Loucy (cell line): ENCODE data around the gene PPFIA1.

Source experiments
- H2AFZ ChIP-seq: fragments of 200-600 bp; sonication (generic); 2 replicates; pipeline ENCODE4 v1.6.0; 2016; ENCODE audit warnings: antibody characterized with exemption, mild to moderate bottlenecking, low read length, moderate library complexity
- H3F3A ChIP-seq: fragments of 200-600 bp; 2 replicates; pipeline ENCODE4 v1.6.0; 2016; ENCODE audit warnings: antibody characterized with exemption, low read depth, mild to moderate bottlenecking
- H3K27me3 ChIP-seq: fragments of 200-600 bp; sonication (generic); 2 replicates; pipeline ENCODE4 v1.6.1; 2014; ENCODE audit warnings: low read length, mild to moderate bottlenecking; ENCODE audit not compliant: insufficient read depth, poor library complexity, severe bottlenecking
- H3K36me3 ChIP-seq: fragments of 200-600 bp; sonication (generic); 2 replicates; pipeline ENCODE4 v1.6.1; 2016; ENCODE audit warnings: low read length; ENCODE audit not compliant: insufficient read depth
- H3K4me1 ChIP-seq: fragments of 200-600 bp; sonication (generic); 2 replicates; pipeline ENCODE4 v1.5.1; 2014; ENCODE audit warnings: low read length, mild to moderate bottlenecking; ENCODE audit not compliant: insufficient read depth, poor library complexity, severe bottlenecking
- H3K4me2 ChIP-seq: fragments of 200-600 bp; sonication (generic); 2 replicates; pipeline ENCODE4 v1.6.0; 2014; ENCODE audit warnings: antibody characterized with exemption, low read length, low read depth, mild to moderate bottlenecking; ENCODE audit not compliant: poor library complexity, severe bottlenecking
- H3K4me3 ChIP-seq: fragments of 200-600 bp; sonication (generic); 2 replicates; pipeline ENCODE4 v1.5.1; 2014; ENCODE audit warnings: low read length, mild to moderate bottlenecking, mixed read lengths; ENCODE audit not compliant: poor library complexity, severe bottlenecking
- H3K79me2 ChIP-seq: fragments of 200-600 bp; sonication (generic); 2 replicates; pipeline ENCODE4 v1.6.1; 2014; ENCODE audit warnings: low read length; ENCODE audit not compliant: insufficient read depth
- H3K9ac ChIP-seq: fragments of 200-600 bp; sonication (generic); 2 replicates; pipeline ENCODE4 v1.6.0; 2014; ENCODE audit warnings: mild to moderate bottlenecking, low read depth, low read length, moderate library complexity; ENCODE audit not compliant: poor library complexity, severe bottlenecking
- H3K9me2 ChIP-seq: fragments of 200-600 bp; sonication (generic); replicated peaks from 2 replicates; pipeline ENCODE4 v1.6.1; 2016; ENCODE audit warnings: low read depth, low read length, mixed read lengths
- H3K9me3 ChIP-seq: fragments of 200-600 bp; sonication (generic); 2 replicates; pipeline ENCODE4 v1.6.1; 2014; ENCODE audit warnings: mild to moderate bottlenecking, antibody characterized with exemption, low read length, low read depth; ENCODE audit not compliant: insufficient read depth
- H4K20me1 ChIP-seq: fragments of 200-600 bp; sonication (generic); 2 replicates; pipeline ENCODE4 v1.6.0; 2014; ENCODE audit warnings: antibody characterized with exemption, low read length, mild to moderate bottlenecking; ENCODE audit not compliant: insufficient read depth, poor library complexity, severe bottlenecking
- EZH2phosphoT487 ChIP-seq: fragments of 200-600 bp; IDR thresholded peaks from 2 replicates; pipeline ENCODE4 v1.6.1; 2018; ENCODE audit warnings: antibody characterized with exemption, mild to moderate bottlenecking, moderate library complexity, borderline replicate concordance
- TF ChIP-seq, protein P1 (sequence below): fragments of 200-600 bp; sonication (generic); conservative IDR thresholded peaks from 2 replicates; pipeline ENCODE4 v1.5.1; 2014; ENCODE audit warnings: mild to moderate bottlenecking, antibody characterized with exemption, low read length

Gene PPFIA1

DNA sequence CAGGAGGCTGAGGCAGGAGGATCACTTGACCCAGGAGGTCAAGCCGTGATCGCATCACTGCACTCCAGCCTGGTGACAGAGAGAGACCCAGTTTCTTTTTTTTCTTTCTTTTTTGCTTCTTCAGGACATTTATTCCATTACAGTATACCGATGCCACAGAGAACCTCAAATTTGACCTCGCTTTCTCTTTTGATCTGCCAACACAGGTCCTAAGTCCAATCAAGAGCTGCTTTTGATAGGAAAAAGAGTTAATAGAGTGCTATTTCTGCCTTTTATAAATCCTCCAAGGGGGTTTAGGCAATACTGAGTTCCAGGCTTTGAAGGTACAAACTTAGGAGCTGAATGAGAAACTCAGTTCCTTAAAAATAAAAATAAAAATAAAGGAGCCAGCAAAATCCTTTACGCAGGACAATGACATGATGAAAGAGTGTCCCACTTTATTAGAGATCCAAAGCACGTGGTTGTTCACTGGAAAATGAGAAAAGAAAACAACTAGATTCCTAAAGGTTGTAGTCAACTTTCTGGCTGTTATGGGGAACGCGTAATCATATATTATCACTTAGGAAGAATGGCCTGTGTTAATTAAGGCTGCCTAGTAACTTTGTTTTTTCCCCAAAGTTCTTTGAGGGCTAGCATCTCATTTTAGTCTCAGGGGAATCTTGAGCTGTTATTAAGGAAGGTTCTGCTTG lies 40.2 kb upstream of the PPFIA1 start:
- H3K9ac ChIP-seq = no peak overlapping the region
- no peak overlapping the region for H2AFZ ChIP-seq
- H3K27me3 ChIP-seq = no peaks in the 10 kb centered on the region
- H3K4me3 ChIP-seq = no peak overlapping the region
- no peaks in the 10 kb centered on the region for H3K4me1 ChIP-seq
- H3K9me2 ChIP-seq = no peaks in the 10 kb centered on the region
- no peaks in the 10 kb centered on the region for H3K9me3 ChIP-seq
- no peaks in the 10 kb centered on the region for H3K36me3 ChIP-seq
- no peaks in the 10 kb centered on the region for H3K79me2 ChIP-seq
- no peak for TF ChIP-seq EZH2phosphoT487
- TF ChIP-seq, protein P1, sequence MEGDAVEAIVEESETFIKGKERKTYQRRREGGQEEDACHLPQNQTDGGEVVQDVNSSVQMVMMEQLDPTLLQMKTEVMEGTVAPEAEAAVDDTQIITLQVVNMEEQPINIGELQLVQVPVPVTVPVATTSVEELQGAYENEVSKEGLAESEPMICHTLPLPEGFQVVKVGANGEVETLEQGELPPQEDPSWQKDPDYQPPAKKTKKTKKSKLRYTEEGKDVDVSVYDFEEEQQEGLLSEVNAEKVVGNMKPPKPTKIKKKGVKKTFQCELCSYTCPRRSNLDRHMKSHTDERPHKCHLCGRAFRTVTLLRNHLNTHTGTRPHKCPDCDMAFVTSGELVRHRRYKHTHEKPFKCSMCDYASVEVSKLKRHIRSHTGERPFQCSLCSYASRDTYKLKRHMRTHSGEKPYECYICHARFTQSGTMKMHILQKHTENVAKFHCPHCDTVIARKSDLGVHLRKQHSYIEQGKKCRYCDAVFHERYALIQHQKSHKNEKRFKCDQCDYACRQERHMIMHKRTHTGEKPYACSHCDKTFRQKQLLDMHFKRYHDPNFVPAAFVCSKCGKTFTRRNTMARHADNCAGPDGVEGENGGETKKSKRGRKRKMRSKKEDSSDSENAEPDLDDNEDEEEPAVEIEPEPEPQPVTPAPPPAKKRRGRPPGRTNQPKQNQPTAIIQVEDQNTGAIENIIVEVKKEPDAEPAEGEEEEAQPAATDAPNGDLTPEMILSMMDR = no peak
- no peaks in the 10 kb centered on the region for H4K20me1 ChIP-seq
- no peaks in the 10 kb centered on the region for H3F3A ChIP-seq
- H3K4me2 ChIP-seq = no peak overlapping the region

DNA sequence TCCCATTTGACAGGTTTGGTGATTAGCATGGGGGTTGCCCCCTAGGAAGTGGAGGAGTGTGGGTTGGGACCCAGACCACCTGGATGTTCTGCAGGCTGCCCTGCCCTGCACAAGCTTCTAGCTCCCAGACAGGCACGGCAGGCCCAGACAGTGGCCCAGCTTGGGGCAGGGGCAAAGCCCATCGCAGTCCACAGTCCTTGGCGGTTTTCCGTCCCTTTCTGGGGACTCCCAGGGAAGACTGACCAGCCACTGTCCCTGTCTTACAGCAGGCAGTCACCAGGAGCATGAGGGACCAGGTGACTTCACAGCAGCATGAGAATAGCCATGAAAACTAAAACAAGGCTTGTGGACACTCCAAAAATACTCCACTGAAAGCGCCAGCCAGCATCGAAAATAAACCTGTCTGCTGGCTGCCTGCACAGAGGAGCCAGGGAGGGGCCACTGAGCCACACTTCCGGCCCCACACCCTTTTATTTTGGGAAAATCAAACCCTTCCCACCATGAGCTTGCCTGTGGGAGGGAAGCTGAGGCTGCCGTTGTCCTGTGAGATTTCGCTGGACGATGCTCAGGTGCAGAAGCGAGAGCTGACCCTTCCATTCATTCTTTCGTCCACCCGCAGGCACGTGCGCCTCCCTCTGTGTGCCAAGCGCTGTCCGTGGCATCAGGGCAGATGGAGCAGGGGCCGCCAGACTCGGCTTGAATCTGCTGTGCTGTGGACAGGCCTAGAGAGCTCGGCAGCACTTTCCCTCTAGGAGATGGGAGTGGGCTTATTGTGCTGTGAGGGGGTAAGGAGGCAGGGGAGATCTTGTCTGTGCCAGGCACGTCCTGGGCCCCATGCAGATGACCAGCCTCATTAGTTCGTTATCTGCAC lies 39.4 kb upstream of the PPFIA1 start:
- Histone ChIP-seq H4K20me1 (no peaks in the 10 kb centered on the region), H3K79me2 (no peaks in the 10 kb centered on the region), H3K9me2 (no peaks in the 10 kb centered on the region), H3K36me3 (no peaks in the 10 kb centered on the region), H3K9ac (no peak overlapping the region), H3K4me1 (no peaks in the 10 kb centered on the region), H3F3A (no peaks in the 10 kb centered on the region), H3K4me2 (no peak overlapping the region), H3K4me3 (no peak overlapping the region), H3K27me3 (no peaks in the 10 kb centered on the region), H2AFZ (no peak overlapping the region), H3K9me3 (no peaks in the 10 kb centered on the region)
- no peak for TF ChIP-seq EZH2phosphoT487
- TF ChIP-seq, protein P1 = no peak

DNA sequence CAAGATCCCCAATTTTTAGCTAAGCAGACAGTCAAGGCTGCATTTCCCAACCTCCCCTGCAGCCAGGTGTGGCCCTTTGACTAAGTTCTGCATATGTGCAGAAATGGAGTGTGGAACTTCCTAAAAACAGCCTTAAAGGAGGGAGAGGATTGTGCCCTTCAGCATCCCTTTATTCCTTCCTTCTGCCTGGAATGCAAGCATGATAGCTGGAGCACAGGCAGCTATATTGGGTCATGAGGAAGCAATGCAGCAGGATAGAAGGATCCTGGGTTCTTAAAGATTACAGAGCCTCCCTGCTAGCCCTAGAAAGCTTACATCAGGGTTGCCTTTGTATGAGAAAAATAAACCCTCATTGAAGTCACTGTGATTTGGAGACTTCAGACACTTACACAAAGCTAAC lies 37.5 kb upstream of the PPFIA1 start:
- no peaks in the 10 kb centered on the region for H3K79me2 ChIP-seq
- no peak overlapping the region for H2AFZ ChIP-seq
- no peak for TF ChIP-seq EZH2phosphoT487
- TF ChIP-seq, protein P1 = no peak
- no peaks in the 10 kb centered on the region for H3K9me2 ChIP-seq
- no peak overlapping the region for H3K4me2 ChIP-seq
- H3K9ac ChIP-seq = no peak overlapping the region
- no peaks in the 10 kb centered on the region for H3K4me1 ChIP-seq
- H3K27me3 ChIP-seq = no peaks in the 10 kb centered on the region
- H4K20me1 ChIP-seq = no peaks in the 10 kb centered on the region
- no peaks in the 10 kb centered on the region for H3F3A ChIP-seq
- no peaks in the 10 kb centered on the region for H3K9me3 ChIP-seq
- H3K36me3 ChIP-seq = no peaks in the 10 kb centered on the region
- no peak overlapping the region for H3K4me3 ChIP-seq
